GM10847 (cell line): Measurements from ENCODE around the gene TMEM107.

Experiments used
- POLR2A ChIP-seq: IDR thresholded peaks from 2 replicates; pipeline ENCODE4 v1.6.1; 2011; ENCODE audit not compliant: insufficient read length; ENCODE audit errors: extremely low read depth

TMEM107 gene

GRCh38 chr17:8159032-8159400 lies 17.2 kb downstream of the TMEM107 start:
- TF ChIP-seq POLR2A = no peak

DNA sequence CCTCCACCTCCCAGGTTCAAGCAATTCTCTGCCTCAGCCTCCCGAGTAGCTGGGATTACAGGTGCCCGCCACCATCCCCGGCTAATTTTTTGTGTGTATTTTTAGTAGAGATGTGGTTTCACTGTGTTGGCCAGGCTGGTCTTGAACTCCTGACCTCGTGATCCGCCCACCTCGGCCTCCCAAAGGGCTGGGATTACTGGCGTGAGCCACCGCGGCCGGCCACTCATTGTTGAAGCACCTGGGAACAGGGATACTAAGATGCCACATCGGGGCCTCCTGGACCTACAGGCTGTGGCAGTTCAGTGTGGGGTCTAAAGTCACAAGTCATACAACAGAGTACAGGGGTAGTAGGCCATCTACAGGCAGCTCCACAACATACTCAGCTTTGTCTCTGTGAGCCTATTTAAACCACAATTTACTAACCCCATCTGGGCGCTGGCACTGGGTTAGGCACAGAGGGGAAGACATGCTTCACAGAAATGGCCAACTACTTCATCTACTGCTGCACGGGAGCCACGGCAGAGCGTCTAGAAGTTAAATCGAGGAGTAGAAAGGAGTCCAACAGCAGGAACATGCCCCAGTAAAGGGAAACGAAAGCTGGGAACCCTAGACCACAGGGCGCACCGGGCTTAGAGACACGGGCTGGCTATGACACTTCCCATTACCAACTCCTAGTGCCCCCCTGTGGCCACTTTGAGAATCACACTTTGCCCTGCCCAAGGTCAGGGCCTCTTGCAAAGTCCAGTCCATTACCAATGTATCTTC lies 17.7 kb downstream of the TMEM107 start:
- no peak for TF ChIP-seq POLR2A

GRCh38 chr17:8156246-8156992 lies 19.8 kb downstream of the TMEM107 start:
- TF ChIP-seq POLR2A = peak; percentile 62

DNA sequence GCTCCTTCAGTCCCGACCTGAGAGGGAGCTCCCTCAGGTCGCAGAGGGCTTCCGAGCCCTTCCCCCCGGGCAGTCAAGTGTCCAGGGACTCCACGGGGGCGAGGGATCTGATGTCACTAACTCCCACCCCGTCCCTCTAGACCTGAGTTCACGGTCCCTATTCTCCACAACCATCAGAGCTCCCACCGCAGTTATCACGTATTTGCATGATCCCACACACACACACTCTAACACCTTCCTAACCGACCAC lies 20.3 kb downstream of the TMEM107 start:
- no peak for TF ChIP-seq POLR2A

GRCh38 chr17:8155231-8155995 lies 20.8 kb downstream of the TMEM107 start:
- TF ChIP-seq POLR2A = no peak

- TF ChIP-seq POLR2A = no peak
Measured at GRCh38 chr17:8154608-8155155, 21.5 kb downstream of the TMEM107 start.

GRCh38 chr17:8153957-8154607 lies 22.1 kb downstream of the TMEM107 start:
- peak; percentile 16 for TF ChIP-seq POLR2A

- no peak for TF ChIP-seq POLR2A
Measured at GRCh38 chr17:8153525-8153956, 22.6 kb downstream of the TMEM107 start.

DNA sequence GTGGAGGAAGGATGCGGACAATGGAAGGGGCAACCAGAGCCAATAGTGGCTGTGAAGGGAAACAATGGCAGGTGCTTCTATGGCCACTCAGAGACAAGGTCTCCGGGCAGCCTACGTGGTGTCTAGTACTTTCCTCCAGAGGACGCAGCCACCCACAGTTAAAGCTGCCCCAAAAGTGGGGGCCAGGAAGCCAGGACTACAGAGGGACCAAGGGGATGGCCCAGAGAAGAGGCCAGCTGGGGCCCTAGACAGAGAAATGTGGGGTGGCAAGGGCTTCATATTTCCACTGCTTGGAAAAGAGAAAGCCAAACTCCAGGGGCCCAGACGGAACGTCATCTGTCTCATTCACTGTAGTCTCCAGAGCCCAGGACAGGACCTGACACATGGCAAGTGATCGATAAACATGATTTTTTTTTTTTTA lies 23.1 kb downstream of the TMEM107 start:
- no peak for TF ChIP-seq POLR2A

DNA sequence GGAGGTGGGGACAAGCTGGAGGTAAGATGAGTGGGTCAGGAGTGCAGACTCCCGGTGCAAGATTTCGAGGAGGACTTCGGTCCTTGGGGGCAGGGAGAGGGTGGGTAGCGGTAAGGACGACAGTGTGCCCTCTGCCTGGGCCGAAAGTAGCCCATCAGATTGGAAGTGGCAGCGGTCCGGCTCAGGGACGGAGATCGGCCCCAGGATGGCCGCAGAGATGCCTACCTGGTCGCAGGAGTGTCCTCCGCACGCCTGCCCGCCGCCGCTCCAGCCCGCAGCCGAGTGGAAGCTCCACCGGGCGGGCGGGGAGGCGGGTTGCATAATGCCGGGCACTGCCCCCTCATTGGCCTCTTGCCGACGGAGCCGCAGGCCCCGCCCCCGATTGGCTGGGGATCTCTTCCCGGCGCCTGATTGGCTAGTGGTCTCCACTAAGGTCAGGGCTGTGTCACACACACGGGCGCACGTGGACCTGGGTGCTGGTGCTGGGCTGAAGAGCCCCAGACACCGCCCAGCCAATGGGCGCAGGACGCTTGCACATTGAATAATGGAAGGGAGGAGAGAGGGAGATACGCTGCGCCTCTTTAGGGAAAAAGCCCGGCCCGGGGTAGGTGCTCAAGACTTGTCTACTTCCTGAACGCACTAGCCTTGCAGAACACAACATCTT lies 23.9 kb downstream of the TMEM107 start, which contains the start of gene PER1:
TSS of gene PER1 (minus strand) at position 293 of the 664 bp plus-strand sequence. CDS start 1,698 bp downstream, outside the sequence.
- TF ChIP-seq POLR2A = peak; percentile 69

GRCh38 chr17:8151641-8152111 lies 24.5 kb downstream of the TMEM107 start:
- no peak for TF ChIP-seq POLR2A

- no peak for TF ChIP-seq POLR2A
Measured at GRCh38 chr17:8151120-8151640, 25.0 kb downstream of the TMEM107 start.

GRCh38 chr17:8150194-8151119 lies 25.7 kb downstream of the TMEM107 start:
- no peak for TF ChIP-seq POLR2A
